CD4-positive, alpha-beta T cell treated with Interferon gamma for 1 hour (primary cell): ENCODE measurements around the gene SDR9C7.
"Not testable (repeated sequence)": the region's sequence is repeated elsewhere in the genome, so short reads cannot be mapped to it uniquely, and the experiment has no call there.

Experiments used
- DNase-seq: peaks from one replicate; pipeline ENCODE4 v3.0.0-alpha.2; 2020

SDR9C7 gene

DNA sequence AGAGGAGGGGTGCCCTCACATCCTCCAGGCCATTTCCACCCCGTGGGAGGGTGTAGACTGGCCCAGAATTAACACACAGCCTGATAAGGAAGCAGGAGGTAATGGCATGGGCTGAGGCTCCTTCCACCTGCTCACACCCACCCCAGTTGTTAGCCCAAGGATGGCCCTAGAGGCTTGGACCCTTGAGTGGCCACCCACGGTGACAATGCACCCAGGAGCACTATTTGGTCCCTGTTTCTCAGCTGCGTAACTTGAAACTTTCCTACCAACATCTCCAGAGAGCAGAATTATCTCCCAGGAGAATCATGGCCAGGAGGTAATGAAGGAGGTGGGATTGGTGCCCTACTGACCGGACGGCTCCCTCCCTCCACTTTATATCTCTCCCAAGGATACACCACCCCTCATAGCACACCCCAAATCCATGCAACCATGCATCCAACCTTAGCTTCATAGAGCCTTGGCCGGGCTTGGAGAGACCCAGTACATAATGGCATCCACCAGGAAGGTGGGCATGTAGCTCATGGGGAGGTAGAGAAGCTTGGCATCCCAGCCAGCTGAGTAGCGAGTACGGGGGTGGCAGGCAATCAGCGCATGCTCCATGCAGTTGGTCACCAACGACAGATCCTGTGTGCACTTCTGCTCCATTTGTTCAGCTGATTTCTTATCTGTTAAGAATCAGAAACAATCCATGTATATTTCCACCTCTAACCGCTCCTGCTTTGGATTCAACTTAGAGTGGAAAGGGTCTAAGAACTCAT is 17.6 kb upstream of the SDR9C7 start:
- DNase-seq, result no peak

DNA sequence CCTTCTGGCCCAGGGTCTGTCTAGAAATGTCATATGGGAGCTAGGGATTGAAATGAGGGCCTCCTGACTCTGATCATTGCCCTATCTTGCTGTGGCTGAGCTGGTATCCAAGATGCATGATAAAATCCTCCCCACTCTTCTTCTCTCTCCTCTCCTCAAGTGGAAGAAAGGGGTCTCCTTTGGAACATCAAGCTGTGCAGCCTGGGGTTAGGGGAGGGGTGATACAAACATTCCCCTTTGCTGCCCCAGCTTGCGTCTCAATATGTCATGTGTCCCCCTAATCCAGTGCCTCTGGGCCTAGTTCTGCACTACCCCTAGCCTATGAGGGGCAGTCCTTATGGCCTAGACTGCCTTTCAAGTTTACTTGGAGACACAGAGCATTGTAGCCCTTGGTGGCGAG is 14.7 kb upstream of the SDR9C7 start:
- DNase-seq, result no peak

DNA sequence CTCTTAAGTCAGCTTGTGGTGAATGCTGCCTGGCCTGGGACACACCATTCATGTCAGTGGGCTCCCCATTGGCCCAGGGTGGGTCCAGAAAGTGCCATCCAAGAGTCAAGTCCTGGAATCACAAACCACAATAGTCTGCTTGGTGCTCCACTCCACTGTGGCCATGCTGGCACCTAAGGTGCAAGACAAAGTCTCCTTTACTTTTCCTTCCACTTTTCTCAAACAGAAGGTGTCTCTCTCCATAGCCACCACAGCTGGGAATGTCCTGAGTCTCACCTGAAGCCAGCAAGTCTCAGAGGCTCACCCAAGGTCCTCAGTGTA is 14.2 kb upstream of the SDR9C7 start:
- no peak for DNase-seq

DNA sequence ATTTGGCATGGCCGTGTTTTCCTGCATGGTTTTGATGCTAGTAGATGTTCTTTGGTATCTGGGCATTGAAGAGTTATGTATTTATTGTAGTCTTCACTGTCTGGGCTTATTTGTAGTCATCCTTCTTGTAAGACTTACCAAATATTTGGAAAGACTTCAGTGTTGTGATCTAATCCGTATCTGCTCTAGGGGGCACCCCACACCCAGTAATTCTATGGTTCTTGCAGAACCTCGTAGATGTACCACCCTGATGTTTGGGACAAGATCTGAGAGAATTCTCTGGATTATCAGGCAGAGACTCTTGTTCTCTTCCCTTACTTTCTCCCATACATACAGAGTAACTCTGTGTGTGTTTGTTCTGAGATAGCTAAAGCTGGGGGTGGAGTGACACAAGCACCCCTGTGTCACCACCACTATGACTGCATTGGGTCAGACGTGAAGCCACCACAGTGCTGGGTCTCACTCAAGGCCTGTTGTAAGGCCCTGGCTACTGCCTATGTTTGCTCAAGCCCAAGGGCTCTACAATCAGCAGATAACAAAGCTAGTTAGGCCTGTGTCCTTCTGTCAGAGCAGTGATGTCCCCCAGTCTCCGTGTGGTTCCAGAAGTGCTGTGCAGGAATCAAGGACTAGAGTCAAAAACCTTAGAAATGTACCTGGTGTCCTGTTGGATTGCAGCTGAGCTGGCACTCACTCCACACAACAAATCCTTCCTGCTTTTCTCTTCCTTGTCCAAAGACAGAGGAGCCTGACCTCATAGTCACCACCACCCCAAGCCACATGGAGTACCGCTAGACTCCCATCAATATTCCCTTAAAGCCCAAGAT is 13.6 kb upstream of the SDR9C7 start:
- DNase-seq, result no peak

DNA sequence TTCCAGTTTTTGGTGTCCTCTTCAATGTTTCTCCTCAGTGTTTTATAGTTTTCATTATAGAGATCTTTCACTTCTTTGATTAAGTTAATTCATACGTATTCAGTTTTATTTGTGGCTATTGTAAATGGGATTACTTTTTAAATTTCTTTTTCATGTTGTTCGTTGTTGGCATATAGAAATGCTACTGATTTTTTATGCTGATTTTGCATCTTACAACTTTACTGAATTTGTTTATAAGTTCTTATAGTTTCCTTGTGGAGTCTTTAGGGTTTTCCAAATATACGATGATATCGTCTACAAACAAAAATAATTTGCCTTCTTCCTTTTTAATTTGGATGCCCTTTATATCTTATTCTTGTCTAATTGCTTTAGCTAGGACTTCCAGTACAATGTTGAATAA is 9.7 kb upstream of the SDR9C7 start:
- no peak for DNase-seq

DNA sequence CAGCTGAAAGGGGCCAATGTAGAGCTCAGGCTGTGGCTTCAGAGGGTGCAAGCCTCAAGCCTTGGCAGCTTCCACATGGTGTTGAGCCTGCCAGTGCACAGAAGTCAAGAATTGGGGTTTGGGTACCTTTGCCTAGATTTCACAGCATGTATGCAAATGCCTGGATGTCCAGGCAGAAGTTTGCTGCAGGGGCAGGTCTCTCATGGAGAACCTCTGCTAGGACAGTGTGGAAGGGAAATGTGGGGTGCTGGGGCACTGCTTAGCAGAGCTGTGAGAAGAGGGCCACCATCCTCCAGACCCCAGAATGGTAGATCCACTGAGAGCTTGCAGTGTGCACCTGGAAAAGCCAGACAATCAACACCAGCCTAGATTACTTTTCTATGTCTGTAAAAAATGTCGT is 9.2 kb upstream of the SDR9C7 start:
- not testable (repeated sequence) for DNase-seq

DNA sequence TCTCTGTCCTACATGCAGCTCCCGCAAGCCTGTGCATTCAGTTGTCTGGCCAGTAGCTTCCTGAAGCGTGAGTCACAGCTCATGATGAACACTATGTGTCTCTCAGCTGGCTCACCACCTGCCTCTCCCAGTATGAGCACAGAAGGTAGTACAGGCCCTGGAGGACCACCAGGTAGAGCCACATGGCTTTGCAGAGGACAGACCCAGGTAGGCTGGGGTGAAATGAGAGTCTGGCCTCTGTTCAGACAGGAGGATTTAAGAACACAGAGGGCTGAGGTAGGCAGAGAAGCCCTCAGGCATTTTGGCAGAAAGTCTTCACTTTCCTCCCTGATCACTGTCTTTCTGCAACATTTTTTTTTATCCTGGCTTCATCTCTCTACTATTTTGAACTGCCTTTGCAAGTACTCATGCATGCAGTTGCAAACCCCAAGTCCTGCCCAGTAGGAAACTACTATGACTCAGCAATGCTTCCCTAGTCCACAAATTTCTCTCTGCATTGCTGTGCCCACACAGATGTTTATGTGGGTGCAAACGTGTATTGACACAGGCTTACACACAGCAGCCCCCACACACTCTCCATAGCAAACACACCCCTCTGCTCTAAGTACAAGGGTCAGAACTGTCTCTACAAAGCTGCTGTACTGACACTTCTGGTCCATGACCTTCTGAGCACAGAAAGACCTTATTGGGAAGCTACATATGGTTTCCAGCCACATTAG is 7.2 kb upstream of the SDR9C7 start:
- no peak for DNase-seq

DNA sequence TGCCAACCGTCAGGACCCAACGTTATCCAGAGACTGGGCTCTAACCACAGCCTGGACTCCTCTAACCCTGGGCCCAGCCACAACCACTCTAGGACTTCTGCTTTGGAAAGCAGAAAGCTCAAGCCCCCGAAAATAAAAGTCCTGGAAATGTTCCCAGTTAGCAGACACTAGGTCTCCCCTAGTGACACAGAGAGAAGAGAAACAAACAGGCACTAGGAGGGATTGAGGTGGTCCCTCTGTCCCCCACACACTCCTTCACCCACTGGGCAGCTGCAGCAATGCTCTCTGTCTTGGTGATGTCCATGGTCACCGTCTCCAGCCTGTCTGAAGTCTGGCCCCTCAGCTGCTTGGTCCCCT is 6.7 kb upstream of the SDR9C7 start:
- not testable (repeated sequence) for DNase-seq

DNA sequence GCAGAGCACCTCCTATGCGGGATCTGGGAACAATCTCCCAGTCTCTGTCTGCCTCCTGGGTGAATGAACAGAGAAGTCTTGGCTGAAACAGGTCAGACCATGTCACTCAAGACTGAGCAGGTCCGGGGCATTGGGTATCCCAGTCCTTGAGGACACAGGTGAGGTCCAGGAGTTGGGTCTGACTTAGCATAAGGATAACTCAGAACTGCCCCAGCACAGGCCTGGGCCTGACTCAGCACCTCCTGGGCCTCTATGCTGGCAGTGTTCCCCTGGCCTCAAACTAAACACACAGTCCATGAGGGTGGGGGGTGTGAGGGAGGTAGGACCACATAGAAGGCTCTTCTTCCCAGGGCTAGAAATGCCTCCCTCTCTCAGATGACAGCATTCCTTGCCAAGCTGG is 1.5 kb upstream of the SDR9C7 start:
- no peak for DNase-seq

DNA sequence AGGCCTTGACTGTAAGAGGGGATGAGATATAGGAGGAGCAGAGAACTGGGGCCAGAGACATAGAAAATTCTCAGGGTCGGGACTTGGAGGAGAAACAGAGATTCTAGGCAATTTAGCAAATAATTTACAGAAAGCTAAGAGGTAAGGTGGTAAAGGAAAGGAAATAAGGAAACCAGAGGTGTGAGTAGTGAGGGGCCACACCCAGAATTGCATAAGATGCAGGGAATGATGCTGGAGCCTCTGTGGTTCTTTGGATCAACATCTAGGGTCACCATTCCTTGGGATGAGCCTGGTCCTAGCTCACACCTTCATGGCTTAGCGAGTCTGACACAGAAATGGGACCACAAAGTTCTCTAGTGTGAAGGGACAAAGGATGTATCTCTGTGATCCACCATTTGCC is 949 bp upstream of the SDR9C7 start:
- DNase-seq, result no peak

DNA sequence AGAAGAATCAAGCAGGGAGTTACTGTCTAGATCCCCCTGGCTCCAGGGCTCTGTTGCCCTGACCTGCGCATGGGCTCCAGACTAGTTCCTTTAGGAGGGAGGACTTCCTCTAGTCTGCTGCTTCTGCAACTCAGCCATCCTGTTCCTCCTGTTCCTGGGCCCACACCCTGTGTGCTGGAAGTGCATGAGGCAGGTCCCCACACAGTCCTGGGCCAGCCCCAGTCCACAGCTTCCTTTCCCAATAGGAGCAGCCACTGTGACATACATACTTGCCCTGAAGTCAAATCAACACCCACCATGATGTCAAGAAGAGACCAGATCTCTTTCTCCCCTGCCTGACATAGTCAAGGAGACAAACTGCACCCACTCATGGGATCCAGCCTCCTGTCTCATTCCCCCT is 1.3 kb downstream of the SDR9C7 start:
- DNase-seq, result no peak

DNA sequence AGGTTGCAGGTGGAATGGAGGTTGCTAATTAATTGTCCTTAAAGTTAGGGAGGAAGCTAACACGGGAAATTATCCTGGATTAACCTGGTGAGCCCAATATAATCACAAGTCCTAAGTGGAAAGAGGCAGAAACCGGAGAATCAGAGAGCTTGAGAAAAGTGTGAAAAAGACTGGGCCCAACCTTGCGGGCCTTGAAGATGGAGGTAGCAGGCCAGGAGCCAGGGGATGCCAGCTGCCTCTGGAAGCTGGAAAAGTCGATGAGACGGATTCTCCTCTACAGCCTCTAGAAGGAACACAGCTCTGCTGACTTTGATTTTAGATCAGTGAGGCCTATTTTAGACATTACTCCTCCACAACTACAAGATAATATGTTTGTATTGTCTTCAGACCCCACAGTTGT is 2.1 kb downstream of the SDR9C7 start:
- DNase-seq, result no peak

DNA sequence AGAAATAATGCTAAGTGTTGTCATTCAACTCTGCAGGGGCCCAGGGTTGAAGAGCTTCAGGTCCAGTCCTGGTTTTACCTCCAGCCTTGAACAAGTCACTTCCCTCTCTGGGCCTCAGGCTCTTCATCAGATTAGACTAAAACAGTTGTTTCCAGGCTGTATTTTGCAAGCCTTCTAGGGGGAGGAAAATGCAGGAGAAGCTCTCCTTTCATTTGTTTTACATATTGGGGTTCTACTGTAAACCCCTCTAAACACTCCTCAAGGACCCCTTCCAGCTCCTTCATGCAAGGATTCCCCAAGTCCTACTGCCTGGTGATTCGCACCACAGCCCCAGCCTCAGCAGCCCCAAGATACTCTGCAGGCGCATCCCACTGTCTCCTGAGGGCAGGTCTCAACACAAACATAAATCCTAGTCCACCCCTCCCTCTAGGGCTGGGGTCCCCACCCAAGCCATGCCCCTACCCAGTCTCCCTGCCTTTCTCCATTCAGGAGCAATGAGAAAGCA is 2.7 kb downstream of the SDR9C7 start:
- DNase-seq, result no peak

DNA sequence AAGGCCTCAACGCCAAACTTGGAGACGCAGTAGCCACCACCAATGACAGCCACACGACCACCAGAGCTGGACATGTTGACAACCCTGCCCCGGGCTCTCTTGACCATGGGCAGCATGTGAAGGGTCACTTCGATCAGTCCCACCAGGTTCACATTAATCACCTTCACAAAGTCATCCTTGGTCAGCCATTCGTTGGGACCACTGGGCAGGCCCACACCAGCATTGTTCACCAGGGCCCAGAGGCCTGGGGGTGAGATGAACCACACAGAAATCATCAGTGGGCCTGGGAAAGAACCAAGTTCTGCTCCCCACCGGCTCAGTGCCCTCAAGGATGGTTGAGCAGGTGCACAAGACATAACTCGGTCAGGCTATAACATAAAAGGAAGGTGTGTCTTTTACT is 4.0 kb downstream of the SDR9C7 start:
- DNase-seq, result no peak

DNA sequence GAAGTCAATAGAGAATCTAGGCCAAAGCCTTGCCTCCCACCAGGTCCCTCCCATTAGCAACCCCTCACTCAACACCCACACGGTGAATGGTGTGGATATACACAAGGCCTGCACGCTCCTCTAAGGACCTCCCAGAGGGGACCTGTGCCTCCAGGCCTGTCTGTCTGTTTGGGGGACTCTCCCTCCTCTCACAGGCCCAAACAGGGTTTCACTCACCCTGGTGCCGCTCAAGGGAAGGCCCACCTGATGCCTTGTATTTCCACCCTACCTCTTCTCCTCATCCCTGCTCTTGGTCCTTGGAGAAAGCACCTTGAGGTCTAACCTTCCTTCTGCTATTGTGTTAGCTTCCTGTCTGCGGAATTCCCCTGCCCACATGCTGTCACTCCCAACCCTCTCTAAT is 4.4 kb downstream of the SDR9C7 start:
- DNase-seq, result no peak

DNA sequence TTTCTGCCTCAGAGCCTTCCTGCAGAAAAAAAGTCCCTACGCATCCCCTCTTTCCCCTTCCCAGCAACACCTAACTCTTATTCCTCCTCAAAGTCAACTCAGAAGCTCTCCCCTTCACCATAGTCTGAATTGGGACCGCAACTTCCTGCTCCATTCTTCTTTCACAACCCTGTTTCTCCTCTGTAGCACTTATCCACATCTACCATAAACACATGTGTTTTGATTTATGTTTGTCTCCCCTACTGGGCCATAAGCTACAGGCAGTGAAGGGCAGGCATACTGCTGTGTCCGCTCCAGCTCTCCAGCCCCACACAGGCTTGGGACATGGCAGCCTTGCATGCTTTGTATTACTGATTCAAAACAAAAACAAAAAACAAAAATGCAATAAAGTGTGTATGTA is 5.9 kb downstream of the SDR9C7 start:
- no peak for DNase-seq

DNA sequence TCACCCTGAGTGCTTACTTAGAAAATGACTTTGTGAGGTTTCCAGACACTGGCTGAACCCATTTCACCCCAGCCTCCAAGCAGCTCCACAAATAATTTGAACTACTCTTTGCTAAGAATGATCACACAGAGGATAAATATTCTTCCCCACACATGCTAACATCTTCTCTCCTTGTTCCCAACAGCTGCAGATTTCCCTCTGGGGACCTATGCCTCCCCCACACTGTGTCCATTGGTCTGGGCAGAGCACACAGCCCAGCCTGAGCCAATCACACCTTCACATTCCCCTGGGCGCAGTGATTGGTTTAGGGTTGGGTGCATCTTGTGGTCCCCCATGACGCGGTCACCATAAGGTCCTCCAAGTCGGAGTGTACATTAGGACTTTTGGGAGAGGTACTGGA is 6.9 kb downstream of the SDR9C7 start:
- no peak for DNase-seq

DNA sequence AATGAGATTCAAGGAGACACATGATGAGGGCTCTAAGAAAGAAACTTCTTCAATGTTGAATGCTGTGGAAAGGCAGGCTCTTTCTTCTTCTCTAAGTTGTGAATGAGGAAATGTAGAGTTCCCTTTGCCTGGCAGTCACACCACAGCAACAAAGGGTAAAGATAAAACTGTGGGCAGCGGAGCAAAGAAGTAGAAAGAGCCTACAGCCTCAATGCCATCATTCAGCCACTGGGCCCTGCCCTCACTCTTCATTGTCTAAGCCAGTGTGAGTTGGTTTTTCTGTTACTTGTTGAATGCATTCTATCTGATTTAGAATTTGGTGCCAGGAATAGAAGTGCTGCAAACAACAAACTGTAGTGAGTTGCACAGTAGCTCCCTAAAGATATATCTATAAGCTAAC is 12.2 kb downstream of the SDR9C7 start:
- no peak for DNase-seq

DNA sequence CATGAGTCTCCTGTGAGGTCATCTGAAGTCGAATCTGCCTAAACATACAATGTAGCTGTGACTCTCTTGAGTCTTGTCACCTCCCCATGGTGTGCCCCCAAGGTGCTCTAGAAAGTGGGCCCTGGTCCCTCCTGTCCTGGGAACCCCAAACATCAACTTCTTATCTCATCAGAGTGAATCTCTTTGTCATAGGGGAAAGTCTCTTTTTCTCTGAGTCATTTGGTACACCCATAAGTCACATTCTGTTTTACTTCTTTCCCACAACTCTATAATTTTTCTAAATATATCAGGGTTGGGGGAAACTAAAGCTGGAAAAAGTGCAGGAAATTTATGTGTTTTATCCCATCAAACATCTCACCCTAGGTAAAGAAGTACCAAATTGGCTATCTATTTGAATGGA is 12.9 kb downstream of the SDR9C7 start:
- no peak for DNase-seq

DNA sequence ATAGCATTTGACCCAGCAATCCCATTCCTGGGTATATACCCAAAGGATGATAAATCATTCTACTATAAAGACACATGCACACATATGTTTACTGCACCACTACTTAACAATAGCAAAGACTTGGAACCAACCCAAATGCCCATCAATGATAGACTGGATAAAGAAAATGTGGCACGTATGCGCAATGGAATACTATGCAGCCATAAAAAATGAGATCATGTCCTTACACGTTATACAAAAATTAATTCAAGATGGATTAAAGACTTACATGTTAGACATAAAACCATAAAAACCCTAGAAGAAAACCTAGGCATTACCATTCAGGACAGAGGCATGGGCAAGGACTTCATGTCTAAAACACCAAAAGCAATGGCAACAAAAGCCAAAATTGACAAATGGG is 16.1 kb downstream of the SDR9C7 start:
- not testable (repeated sequence) for DNase-seq

DNA sequence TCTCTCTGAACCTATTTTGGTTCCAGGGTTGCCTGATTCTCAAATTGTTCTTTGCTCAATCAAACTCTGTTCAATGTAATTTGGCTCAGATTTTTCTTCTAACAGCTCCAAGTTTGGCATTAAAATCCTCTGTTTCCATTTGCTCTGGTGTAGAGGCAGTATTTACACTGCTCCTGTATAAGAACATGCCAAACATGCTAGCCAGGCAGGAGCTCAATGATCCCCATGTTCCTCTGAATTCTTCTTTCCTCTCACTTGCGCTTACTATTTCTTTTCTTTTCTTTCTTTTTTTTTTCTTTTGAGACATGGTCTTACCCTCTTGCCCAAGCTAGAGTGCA is 17.2 kb downstream of the SDR9C7 start:
- no peak for DNase-seq

DNA sequence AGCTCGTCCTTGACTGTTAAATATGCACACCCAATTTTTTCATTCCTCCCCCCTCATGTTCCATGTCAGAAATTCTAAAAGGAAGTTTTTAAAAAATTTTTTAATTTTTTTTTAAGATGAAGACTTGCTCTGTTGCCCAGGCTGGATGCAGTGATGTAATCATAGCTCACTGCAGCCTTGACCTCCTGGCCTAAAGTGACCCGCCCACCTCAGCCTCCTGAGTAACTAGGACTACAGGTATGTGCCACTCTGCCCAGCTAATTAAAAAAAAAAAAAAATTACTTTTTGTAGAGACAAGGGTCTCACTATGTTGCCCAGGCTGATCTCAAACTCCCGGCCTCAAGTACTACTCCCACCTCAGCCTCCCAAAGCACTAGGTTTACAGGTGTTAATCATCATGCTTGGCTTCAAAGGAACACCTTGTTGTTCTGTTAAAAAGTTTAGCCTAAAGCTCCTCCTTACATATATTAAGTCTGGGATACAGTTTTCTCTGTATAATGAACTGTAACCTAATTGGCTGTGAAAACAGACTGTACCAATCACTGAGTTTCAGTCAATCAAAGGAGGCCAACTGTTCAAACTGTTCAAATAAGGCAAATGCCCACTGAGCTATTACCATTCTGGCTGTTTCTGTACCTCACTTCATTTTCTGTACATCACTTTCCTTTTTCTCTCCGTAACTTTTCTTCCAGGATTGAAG is 17.8 kb downstream of the SDR9C7 start:
- DNase-seq, result no peak

DNA sequence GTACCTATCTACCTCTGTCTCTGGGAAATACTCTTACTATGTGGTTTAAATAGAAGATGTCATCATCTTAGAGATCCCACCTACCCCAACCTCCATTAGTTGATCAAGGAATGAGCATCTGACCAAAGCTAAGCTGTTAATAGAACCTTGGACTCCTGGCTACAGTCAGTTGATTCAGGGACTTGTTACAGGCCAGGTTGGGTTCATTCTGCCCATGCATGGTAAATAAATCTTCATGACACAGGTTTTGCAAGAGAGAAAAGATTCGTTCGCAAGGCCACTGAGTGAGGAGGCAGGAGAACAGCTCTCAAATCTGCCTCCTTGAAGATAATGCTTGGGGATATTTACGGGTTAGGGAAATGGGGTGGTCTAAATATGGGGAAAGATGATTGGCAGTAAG is 19.5 kb downstream of the SDR9C7 start:
- DNase-seq, result no peak

DNA sequence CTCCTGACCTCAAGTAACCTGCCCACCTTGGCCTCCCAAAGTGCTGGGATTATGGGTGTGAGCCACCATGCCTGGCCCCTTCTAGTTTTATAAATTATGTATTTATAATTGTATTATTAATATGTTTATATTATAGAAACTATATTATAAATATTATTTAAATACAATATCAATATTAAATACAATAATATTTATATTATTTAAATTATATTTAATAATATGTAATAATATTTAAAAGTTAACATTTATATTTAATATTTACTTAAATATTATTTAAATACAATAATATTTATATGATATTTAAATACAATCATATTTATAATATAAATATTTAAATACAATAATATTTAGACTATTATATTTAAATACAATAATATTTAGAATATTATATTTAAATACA is 20.0 kb downstream of the SDR9C7 start:
- no peak for DNase-seq
